GM13977 (cell line): ENCODE results near the gene PGC.

Source experiments
- DNase-seq: peaks from one replicate; pipeline ENCODE4 v3.0.0; 2012; ENCODE audit warnings: low spot score
- CTCF ChIP-seq: IDR thresholded peaks from 2 replicates; pipeline ENCODE4 v1.5.1; 2012; ENCODE audit warnings: mild to moderate bottlenecking, control low read depth; ENCODE audit not compliant: insufficient read depth; ENCODE audit errors: extremely low read depth, missing control alignments
- in situ Hi-C: fragments of 300-500 bp; cut with MboI; formaldehyde crosslinking; loops from one replicate; pipeline ENCODE4 v1.12.0; 2022; ENCODE audit warnings: low sequenced_read_pairs, low pct_unique_long_range_greater_than_20kb, mixed read lengths, inconsistent platforms; ENCODE audit not compliant: unreplicated experiment

The PGC gene

DNA sequence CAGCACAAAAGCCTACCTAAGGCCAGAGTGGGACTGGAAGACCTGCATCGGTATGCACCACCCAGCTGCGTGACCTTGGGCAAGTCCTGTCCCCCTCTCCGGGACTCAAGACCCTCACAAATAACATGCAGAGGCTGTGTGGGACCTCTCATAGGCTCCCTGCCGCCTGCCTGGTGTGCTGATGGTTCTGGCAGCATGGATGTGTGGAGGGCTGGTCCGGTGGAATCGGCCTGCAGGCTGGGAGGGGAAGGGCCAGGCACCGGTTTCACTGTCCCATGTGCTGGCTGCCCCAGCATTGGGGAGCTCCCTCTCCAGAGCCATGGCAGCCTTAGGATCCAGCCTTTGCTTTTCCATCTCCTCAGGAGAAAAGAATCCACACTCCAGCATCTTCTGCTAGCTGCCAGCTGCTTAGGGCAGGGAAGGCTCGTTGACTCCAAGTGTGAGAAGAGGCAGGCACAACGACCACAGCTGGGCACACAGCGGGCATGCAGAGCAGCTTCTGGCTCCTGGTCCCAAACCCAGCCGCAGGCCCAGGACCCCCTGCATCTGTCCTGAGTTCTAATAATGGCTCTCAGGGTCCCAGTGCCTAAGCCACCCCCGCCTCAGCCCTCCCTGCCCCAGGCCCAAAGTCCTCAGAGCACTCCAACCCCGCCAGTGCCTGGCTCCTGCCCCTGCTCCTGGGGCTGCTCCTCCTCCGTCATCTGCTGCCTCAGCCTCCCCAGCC lies 44.3 kb downstream of the PGC start:
- no peak for DNase-seq
- in situ Hi-C loops: no loop called here
- no peak for TF ChIP-seq CTCF

DNA sequence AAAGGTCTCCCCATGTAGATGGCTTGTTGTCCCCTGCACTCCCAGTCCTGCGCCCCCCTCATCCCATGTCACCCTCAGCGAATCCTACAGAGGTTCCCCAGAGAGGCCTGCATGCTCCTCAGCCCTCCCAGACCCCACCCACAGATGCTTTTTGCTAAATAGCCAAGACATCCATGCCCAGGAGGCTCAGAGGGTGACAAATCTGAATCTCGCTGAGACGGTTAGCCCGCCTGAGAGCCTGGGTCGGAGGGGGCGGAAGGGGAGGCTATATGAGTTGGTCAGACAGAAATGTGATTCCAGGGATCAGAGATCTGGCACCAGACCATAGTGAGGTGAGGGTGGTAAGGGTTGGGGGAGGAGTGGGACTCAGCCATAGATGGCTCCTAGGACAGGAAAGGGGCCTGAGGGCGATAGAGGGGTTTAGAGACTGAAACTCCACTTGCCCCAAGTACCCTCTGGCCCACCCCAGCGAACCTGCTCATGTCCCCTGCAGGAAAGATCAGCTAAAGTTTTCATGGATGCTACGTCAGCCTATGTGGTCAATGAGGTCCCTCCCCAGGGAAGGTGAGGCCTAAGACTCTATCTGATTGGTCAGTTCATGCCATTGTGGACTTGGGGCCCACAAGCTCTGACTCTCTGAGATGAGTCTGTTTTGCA lies 45.0 kb downstream of the PGC start:
- no peak for TF ChIP-seq CTCF
- in situ Hi-C loops: no loop called here
- no peak for DNase-seq

- no peak for TF ChIP-seq CTCF
- in situ Hi-C loops: no loop called here
- DNase-seq: no peak
Measured at GRCh38 chr6:41700463-41701347, 46.5 kb downstream of the PGC start.

DNA sequence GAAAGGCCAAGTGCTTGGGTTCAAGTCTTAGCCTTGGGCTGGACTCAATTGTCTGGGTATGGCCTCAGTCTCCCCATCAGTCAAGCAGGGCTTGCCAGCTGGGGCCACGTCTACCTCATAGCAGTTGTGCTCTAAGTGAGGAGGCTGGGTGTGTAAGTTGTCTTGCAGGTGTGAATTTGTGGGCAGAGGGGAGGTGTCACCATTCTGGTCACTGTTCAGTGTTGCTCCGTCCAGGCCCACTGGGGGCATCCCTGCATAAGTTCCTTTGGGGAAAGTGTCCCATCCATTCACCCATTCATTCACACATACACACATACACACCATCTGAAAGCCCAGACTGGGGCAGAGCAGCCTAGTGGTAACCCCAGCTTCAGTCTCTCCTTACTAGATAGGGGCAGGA lies 48.1 kb downstream of the PGC start:
- DNase-seq: no peak
- in situ Hi-C loops: no loop called here
- TF ChIP-seq CTCF: no peak

- in situ Hi-C loops: no loop called here
- no peak for DNase-seq
- TF ChIP-seq CTCF: no peak
Measured at GRCh38 chr6:41697861-41698781, 49.1 kb downstream of the PGC start.

GRCh38 chr6:41696788-41697187 lies 50.4 kb downstream of the PGC start:
- no peak for TF ChIP-seq CTCF
- no peak for DNase-seq
- in situ Hi-C loops: no loop called here
